Measurements from ENCODE around the gene ATP6V1B1.

ATP6V1B1 gene

GRCh38 chr2:70932631-70933230 lies 3.0 kb upstream of the ATP6V1B1 start:
- TF ChIP-seq TOX (CRISPR knock-in tag; IDR thresholded peaks at IDR 0.05; ENCODE audit: borderline replicate concordance) (no peak), CREB5 (CRISPR knock-in tag; IDR thresholded peaks at IDR 0.05; ENCODE audit: low read depth) (no peak), OSR1 (CRISPR knock-in tag; IDR thresholded peaks at IDR 0.05) (no peak), BACH2 (CRISPR knock-in tag; IDR thresholded peaks at IDR 0.05; ENCODE audit: borderline replicate concordance) (no peak), ISL1 (CRISPR knock-in tag; IDR thresholded peaks at IDR 0.05) (no peak), PATZ1 (CRISPR knock-in tag; IDR thresholded peaks at IDR 0.05; ENCODE audit: borderline replicate concordance) (no peak), GLIS3 (CRISPR knock-in tag; IDR thresholded peaks at IDR 0.05) (no peak), TCF4 (CRISPR knock-in tag; IDR thresholded peaks at IDR 0.05; ENCODE audit: borderline replicate concordance) (no peak), RARB (CRISPR knock-in tag; IDR thresholded peaks at IDR 0.05) (no peak), ZNF8 (CRISPR knock-in tag; IDR thresholded peaks at IDR 0.05) (no peak), ZNF565 (CRISPR knock-in tag; conservative IDR thresholded peaks at IDR 0.05; ENCODE audit: low read depth) (no peak), ZFP30 (CRISPR knock-in tag; IDR thresholded peaks at IDR 0.05) (no peak)
- TF ChIP-seq, protein P1, sequence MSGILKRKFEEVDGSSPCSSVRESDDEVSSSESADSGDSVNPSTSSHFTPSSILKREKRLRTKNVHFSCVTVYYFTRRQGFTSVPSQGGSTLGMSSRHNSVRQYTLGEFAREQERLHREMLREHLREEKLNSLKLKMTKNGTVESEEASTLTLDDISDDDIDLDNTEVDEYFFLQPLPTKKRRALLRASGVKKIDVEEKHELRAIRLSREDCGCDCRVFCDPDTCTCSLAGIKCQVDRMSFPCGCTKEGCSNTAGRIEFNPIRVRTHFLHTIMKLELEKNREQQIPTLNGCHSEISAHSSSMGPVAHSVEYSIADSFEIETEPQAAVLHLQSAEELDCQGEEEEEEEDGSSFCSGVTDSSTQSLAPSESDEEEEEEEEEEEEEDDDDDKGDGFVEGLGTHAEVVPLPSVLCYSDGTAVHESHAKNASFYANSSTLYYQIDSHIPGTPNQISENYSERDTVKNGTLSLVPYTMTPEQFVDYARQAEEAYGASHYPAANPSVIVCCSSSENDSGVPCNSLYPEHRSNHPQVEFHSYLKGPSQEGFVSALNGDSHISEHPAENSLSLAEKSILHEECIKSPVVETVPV (CRISPR knock-in tag; IDR thresholded peaks at IDR 0.05): no peak
- no peak for ATAC-seq

DNA sequence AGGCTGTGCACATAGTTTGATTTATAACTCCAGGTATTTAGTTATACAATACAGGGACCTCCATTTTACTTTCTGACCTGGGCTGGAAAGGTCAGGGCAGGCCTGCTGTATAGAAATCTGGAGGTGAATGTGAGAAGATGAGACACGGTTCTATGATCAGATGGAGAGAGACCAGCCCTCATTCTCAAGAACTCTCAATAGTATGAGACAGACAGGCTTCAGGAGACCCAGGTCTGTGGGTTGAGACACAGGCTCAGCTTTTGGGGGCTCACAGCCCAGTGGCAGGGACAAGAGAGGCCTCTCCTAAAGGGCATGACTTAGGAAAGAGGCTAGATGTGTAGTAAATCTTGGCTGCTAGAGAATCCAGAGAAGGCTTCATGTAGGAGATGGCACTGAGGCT lies 719 bp upstream of the ATP6V1B1 start:
- ATAC-seq: no peak

DNA sequence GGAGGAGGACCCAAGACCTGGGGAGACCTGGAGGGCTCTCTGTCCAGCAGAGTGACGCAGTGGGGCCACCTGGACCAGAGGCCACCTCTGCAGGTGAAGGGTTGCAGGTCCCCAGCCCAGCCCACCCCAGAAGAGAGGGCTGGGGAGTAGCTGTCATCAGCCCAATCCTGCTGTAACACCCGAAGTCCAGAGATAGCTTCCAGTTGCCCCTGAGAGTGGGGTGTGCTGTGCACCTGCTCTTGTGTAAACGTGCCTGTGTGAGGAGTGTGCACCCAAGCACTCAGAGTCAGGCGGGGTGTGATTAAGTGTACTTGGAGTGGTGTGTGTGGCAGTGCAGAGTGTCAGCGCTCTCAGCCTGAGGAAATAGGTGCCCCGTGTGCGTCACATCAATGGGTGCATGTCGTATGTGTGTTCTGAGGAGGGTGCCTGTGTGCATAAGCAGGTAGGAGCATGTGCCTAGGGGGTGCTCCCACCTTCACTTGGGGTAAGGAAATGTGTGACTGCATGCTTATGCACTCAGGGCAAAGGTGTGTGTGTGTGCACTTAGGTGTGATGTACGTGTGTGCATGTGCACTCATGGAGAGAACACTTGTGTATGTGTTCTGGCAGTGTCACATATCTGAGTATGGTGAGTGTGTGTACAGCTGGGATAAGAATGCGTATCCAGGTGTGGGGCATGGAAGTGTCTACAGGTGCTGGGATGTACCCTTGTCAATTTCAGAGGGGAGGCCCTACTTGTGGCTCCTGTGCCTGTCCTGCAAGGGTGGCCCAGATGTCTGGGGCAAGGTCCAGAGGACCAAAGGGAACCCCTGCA lies 672 bp downstream of the ATP6V1B1 start:
- ATAC-seq: no peak
- TF ChIP-seq BACH2 (CRISPR knock-in tag; IDR thresholded peaks at IDR 0.05; ENCODE audit: borderline replicate concordance) (no peak), ISL1 (CRISPR knock-in tag; IDR thresholded peaks at IDR 0.05) (no peak), PATZ1 (CRISPR knock-in tag; IDR thresholded peaks at IDR 0.05; ENCODE audit: borderline replicate concordance) (no peak), ZNF70 (CRISPR knock-in tag; IDR thresholded peaks at IDR 0.05) (no peak), CSDC2 (CRISPR knock-in tag; IDR thresholded peaks at IDR 0.05) (no peak), ZNF565 (CRISPR knock-in tag; conservative IDR thresholded peaks at IDR 0.05; ENCODE audit: low read depth) (no peak), RARB (CRISPR knock-in tag; IDR thresholded peaks at IDR 0.05) (no peak), ZFP3 (CRISPR knock-in tag; IDR thresholded peaks at IDR 0.05) (no peak), GLIS3 (CRISPR knock-in tag; IDR thresholded peaks at IDR 0.05) (no peak), CREB5 (CRISPR knock-in tag; IDR thresholded peaks at IDR 0.05; ENCODE audit: low read depth) (no peak), TCF4 (CRISPR knock-in tag; IDR thresholded peaks at IDR 0.05; ENCODE audit: borderline replicate concordance) (no peak), ARNTL (CRISPR knock-in tag; IDR thresholded peaks at IDR 0.05; ENCODE audit: borderline replicate concordance, low read depth) (no peak), SNAI2 (CRISPR knock-in tag; IDR thresholded peaks at IDR 0.05) (no peak)
- TF ChIP-seq, protein P1 (CRISPR knock-in tag; IDR thresholded peaks at IDR 0.05): no peak
- TF ChIP-seq, protein P2, sequence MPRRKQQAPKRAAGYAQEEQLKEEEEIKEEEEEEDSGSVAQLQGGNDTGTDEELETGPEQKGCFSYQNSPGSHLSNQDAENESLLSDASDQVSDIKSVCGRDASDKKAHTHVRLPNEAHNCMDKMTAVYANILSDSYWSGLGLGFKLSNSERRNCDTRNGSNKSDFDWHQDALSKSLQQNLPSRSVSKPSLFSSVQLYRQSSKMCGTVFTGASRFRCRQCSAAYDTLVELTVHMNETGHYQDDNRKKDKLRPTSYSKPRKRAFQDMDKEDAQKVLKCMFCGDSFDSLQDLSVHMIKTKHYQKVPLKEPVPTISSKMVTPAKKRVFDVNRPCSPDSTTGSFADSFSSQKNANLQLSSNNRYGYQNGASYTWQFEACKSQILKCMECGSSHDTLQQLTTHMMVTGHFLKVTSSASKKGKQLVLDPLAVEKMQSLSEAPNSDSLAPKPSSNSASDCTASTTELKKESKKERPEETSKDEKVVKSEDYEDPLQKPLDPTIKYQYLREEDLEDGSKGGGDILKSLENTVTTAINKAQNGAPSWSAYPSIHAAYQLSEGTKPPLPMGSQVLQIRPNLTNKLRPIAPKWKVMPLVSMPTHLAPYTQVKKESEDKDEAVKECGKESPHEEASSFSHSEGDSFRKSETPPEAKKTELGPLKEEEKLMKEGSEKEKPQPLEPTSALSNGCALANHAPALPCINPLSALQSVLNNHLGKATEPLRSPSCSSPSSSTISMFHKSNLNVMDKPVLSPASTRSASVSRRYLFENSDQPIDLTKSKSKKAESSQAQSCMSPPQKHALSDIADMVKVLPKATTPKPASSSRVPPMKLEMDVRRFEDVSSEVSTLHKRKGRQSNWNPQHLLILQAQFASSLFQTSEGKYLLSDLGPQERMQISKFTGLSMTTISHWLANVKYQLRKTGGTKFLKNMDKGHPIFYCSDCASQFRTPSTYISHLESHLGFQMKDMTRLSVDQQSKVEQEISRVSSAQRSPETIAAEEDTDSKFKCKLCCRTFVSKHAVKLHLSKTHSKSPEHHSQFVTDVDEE (CRISPR knock-in tag; IDR thresholded peaks at IDR 0.05): no peak

More for the DNA sequence above, 719 bp upstream of the ATP6V1B1 start:
- TF ChIP-seq TOX (CRISPR knock-in tag; IDR thresholded peaks at IDR 0.05; ENCODE audit: borderline replicate concordance) (no peak), BACH2 (CRISPR knock-in tag; IDR thresholded peaks at IDR 0.05; ENCODE audit: borderline replicate concordance) (no peak)
- TF ChIP-seq, protein P3, sequence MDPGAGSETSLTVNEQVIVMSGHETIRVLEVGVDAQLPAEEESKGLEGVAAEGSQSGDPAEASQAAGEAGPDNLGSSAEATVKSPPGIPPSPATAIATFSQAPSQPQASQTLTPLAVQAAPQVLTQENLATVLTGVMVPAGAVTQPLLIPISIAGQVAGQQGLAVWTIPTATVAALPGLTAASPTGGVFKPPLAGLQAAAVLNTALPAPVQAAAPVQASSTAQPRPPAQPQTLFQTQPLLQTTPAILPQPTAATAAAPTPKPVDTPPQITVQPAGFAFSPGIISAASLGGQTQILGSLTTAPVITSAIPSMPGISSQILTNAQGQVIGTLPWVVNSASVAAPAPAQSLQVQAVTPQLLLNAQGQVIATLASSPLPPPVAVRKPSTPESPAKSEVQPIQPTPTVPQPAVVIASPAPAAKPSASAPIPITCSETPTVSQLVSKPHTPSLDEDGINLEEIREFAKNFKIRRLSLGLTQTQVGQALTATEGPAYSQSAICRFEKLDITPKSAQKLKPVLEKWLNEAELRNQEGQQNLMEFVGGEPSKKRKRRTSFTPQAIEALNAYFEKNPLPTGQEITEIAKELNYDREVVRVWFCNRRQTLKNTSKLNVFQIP (CRISPR knock-in tag; IDR thresholded peaks at IDR 0.05; ENCODE audit: borderline replicate concordance, low read depth): no peak
